ENCODE results near the gene COMMD7. TPM values are rescaled to one million over a fixed set of nuclear protein-coding genes. Genes with fewer than 3 reads are reported as not detected.

COMMD7 gene
- total and polyA plus RNA-seq, 4 donors = 26.1 to 53.4 (median 43.0) TPM

DNA sequence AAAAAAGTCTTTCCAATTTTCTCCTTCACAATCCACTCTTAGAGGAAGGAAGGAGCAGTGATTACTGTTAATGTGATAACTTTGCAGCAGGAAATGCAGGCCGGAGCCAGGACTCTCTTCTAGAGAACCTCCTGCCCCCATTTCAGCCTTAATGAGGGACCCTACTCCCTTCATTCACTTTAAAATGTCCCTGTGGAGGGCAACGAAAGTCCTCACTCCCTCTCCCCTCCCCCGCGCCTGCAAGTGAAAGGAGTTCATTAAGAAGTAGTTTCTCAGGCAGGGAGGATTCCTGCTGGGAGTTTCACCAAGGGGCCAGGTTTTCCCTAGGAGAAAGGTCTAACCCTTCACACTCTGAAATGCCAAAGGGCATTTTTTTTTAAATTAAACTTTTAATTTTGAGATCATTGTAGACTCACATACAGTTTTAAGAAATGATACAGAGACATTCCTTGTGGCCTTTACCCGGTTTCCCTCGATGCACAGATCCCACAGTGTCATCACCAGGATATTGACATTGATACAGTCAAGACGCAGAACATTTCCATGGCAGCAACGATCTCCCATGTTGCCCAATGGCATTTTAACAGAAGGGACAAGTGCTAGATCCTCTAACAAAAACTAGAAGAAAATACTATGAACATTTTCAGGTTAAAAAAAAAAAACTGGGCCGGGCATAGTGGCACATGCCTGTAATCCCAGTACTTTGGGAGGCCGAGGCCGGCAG, 6.8 kb upstream of the COMMD7 start:
- peak in 1 of 3 donors; percentile 3 for DNase-seq
- H3K27me3 ChIP-seq (ENCODE audit: control insufficient read depth in 3 of 3, insufficient read depth in 3 of 3, low read length in 2 of 3) = no peaks in the 10 kb centered on the region
- WGBS, 2 donors = 78 to 79% methylated on average over 11 of the region's 11 CpGs
- TF ChIP-seq CTCF (IDR thresholded peaks at IDR 0.05; ENCODE audit: control extremely low read depth, extremely low read depth) = no peak
- no peak overlapping the region for H3K27ac ChIP-seq (ENCODE audit: low read depth in 1 of 2, low read length in 1 of 2)
- H3K4me3 ChIP-seq = no peak overlapping the region
- no peaks in the 10 kb centered on the region for H3K36me3 ChIP-seq (ENCODE audit: control insufficient read depth in 4 of 4, insufficient read depth in 4 of 4, low read length in 4 of 4)
- H3K9me3 ChIP-seq (ENCODE audit: control insufficient read depth in 4 of 4, insufficient read depth in 3 of 4, low read length in 3 of 4) = no peaks in the 10 kb centered on the region
- ATAC-seq (ENCODE audit: insufficient read depth, low FRiP score) = no peak
- H3K9ac ChIP-seq (ENCODE audit: insufficient read depth in 1 of 2, low read length in 2 of 2) = no peak overlapping the region
- H3K4me1 ChIP-seq (ENCODE audit: control insufficient read depth in 5 of 5, insufficient read depth in 5 of 5, low read length in 5 of 5) = no peaks in the 10 kb centered on the region

DNA sequence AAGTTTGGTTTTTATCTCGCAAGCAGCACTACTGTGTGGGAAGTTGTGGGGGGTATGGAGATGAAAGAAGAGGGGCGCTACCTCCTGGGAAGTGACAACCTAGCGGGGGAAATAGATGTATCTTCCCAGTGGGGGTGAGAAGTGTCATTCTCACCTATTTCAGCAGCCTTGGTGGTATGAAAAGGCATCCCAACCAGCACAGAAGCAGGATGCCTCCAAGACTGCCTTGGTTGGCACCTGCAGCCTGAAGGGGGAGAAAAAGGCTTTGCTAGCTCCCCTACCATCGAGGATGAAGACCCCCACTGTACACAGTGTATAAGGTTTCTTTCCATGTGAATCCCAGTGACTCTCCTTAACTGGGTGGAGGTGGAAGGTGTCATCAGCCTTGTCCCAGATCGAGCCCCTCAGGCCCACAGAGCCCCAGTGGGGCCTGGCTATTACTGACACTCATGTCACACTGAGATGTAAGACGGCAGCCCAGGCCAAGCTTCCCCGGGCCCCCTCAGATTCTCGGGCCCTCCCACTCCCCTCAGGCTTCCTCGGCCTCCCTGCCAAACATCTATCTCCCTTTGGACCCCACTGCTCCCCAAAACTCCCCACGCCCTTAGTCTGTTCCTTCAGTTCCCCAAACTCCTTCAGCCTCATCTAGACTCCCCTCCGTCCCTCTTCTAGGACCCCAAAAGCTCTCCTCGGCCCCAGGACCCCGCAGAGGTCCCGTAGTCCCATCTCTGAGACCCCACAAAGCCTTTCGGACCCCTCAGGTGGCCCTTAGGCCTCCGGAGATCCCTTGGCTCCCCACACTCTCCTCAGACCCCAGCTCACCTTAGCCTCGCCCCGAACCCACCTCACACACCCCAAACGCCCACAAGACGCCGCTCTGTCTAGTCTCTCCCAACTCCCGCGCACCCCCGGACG, 688 bp downstream of the COMMD7 start:
- H3K27me3 ChIP-seq (ENCODE audit: control insufficient read depth in 3 of 3, insufficient read depth in 3 of 3, low read length in 2 of 3) = no peaks in the 10 kb centered on the region
- no peaks in the 10 kb centered on the region for H3K9me3 ChIP-seq (ENCODE audit: control insufficient read depth in 4 of 4, insufficient read depth in 3 of 4, low read length in 3 of 4)
- no peak for TF ChIP-seq CTCF (IDR thresholded peaks at IDR 0.05; ENCODE audit: control extremely low read depth, extremely low read depth)
- peak overlapping the region; percentile 82 for H3K4me3 ChIP-seq
- H3K4me1 ChIP-seq (ENCODE audit: control insufficient read depth in 5 of 5, insufficient read depth in 5 of 5, low read length in 5 of 5) = peaks cover 0 to 14% (median 6%) of the 10 kb centered on the region in 5 donors
- H3K36me3 ChIP-seq (ENCODE audit: control insufficient read depth in 4 of 4, insufficient read depth in 4 of 4, low read length in 4 of 4) = no peaks in the 10 kb centered on the region
- H3K27ac ChIP-seq (ENCODE audit: low read depth in 1 of 2, low read length in 1 of 2) = peak overlapping the region; percentile 90 to 95
- 4 to 8% methylated on average over 24 to 25 of the region's 25 CpGs for WGBS, 2 donors
- H3K9ac ChIP-seq (ENCODE audit: insufficient read depth in 1 of 2, low read length in 2 of 2) = peak overlapping the region; percentile 69 to 76
- no peak for ATAC-seq (ENCODE audit: insufficient read depth, low FRiP score)
- DNase-seq = peak; percentile 3 to 18 (median 6)

DNA sequence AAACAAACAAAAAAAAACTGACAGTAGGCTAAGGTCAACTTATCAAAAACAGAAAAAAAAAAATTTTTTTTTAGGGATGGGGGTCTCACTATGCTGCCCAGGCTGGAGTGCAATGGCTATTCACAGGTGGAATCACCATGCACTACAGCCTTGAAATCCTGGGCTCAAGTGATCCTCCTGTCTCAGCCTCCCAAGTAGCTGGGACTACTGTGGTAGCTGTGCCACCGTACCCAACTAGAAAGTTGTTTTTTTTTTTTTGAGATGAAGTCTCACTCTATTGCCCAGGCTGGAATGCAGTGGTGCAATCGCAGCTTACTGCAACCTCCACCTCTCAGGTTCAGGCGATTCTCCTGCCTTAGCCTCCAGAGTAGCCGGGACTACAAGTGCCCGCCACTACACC, 2.1 kb downstream of the COMMD7 start:
- no peaks in the 10 kb centered on the region for H3K27me3 ChIP-seq (ENCODE audit: control insufficient read depth in 3 of 3, insufficient read depth in 3 of 3, low read length in 2 of 3)
- peaks cover 0 to 14% (median 6%) of the 10 kb centered on the region in 5 donors for H3K4me1 ChIP-seq (ENCODE audit: control insufficient read depth in 5 of 5, insufficient read depth in 5 of 5, low read length in 5 of 5)
- no peaks in the 10 kb centered on the region for H3K9me3 ChIP-seq (ENCODE audit: control insufficient read depth in 4 of 4, insufficient read depth in 3 of 4, low read length in 3 of 4)
- 85 to 88% methylated on average over 5 of the region's 5 CpGs for WGBS, 2 donors
- no peak overlapping the region for H3K27ac ChIP-seq (ENCODE audit: low read depth in 1 of 2, low read length in 1 of 2)
- no peaks in the 10 kb centered on the region for H3K36me3 ChIP-seq (ENCODE audit: control insufficient read depth in 4 of 4, insufficient read depth in 4 of 4, low read length in 4 of 4)
- TF ChIP-seq CTCF (IDR thresholded peaks at IDR 0.05; ENCODE audit: control extremely low read depth, extremely low read depth) = no peak
- DNase-seq (no peak), ATAC-seq (ENCODE audit: insufficient read depth, low FRiP score) (no peak)
- H3K4me3 ChIP-seq = no peak overlapping the region
- H3K9ac ChIP-seq (ENCODE audit: insufficient read depth in 1 of 2, low read length in 2 of 2) = no peak overlapping the region
